Ovary (tissue), 9 donors: ENCODE data around the gene GOLT1A. TPM values are rescaled to one million over a fixed set of nuclear protein-coding genes. Genes with fewer than 3 reads are reported as not detected.

Experiments used
- DNase-seq, 5 donors: peaks; one replicate each; pipeline ENCODE4 v3.0.0-alpha.2; 2019 to 2020
- H3K27ac ChIP-seq, 2 donors: fragments of 200-600 bp; one replicate each; pipeline versions ENCODE4 v1.5.1 to v1.8.0; 2019 to 2022
- H3K27me3 ChIP-seq: fragments of 200-600 bp; one replicate; pipeline ENCODE4 v1.8.0; 2022
- H3K36me3 ChIP-seq: fragments of 200-600 bp; sonication (generic); one replicate; pipeline ENCODE4 v1.5.1; 2019
- H3K4me1 ChIP-seq: one replicate; pipeline ENCODE4 v1.8.1; 2013; ENCODE audit warnings: mild to moderate bottlenecking, moderate library complexity; ENCODE audit not compliant: insufficient read depth
- H3K4me3 ChIP-seq: fragments of 200-600 bp; sonication (generic); one replicate; pipeline ENCODE4 v1.5.1; 2017
- H3K9me3 ChIP-seq, 2 donors: fragments of 200-600 bp in 1 of 2; sonication (generic) in 1 of 2; one replicate each; pipeline versions ENCODE4 v1.5.1 to v1.8.1; 2013 to 2019; ENCODE audit warnings: mild to moderate bottlenecking in 1 of 2, moderate library complexity in 1 of 2
- EP300 ChIP-seq: sonication (generic); formaldehyde crosslinking; IDR thresholded peaks from one replicate; pipeline ENCODE4 v1.6.1; 2017; ENCODE audit warnings: antibody characterized with exemption
- POLR2A ChIP-seq: fragments of 450-650 bp; IDR thresholded peaks from one replicate; pipeline ENCODE4 v1.6.1; 2017; ENCODE audit warnings: antibody characterized with exemption, mild to moderate bottlenecking, moderate library complexity
- WGBS, 3 donors: extraction: QIAGEN DNeasy Blood & Tissue Kit in 1 of 3; methylation state at CpG; one replicate each; pipeline versions ENCODE4 v1.1.5 to v1.1.7; 2013 to 2017; 5-methylcytosine and 5-hydroxymethylcytosine counted together
- intact Hi-C, 4 donors: fragments of 100-400 bp; cut with DNase I; formaldehyde crosslinking; loops; one replicate each; pipeline versions ENCODE4 v1.11.0 to v1.15.1; 2022 to 2023
- polyA plus RNA-seq, 2 donors: library from polyadenylated mRNA; stranded (reverse); fragments of 200-250 nt in 1 of 2; fragments of 350-450 nt in 1 of 2; fragmentation: Illumina TruSeq in 1 of 2; extraction: RNeasy Lipid Tissue Mini Kit (QIAGEN cat#74804) in 1 of 2; gene quantifications; one replicate each; pipeline ENCODE4 v1.2.3, GENCODE V29; 2013 to 2014
- total RNA-seq, 7 donors: library from RNA; depleted of rRNA in 2 of 7; stranded (reverse); fragments of >200 nt in 2 of 7; fragmentation: NEBNext Ultra II Directional in 3 of 7; extraction: Animal tissue kit (Norgen Biotek cat#: 25700) in 3 of 7; gene quantifications; one replicate each; pipeline versions ENCODE4 v1.1.0 to v1.2.4, GENCODE V29; 2016 to 2023
- TF ChIP-seq, protein P1 (sequence below), 3 donors: fragments of 450-650 bp in 2 of 3; fragments of 200-600 bp in 1 of 3; IDR thresholded peaks; one replicate each; pipeline versions ENCODE4 v1.5.1 to v1.8.0; 2016 to 2022; ENCODE audit warnings: antibody characterized with exemption in 3 of 3, mild to moderate bottlenecking in 1 of 3
- donor health status: DM: no; HTN: no; CAD: no; lungs with moderate emphysema.
- donor health status: DM: no; HTN: no; CAD: no.
- donor health status: Bipolar disorder and iron deficiency.
- donor health status: DM: yes; HTN: yes; CAD: no.
- donor health status: DM: no; HTN: no; CAD: no.
- donor health status: DM: yes; HTN: yes; CAD: no.

Gene GOLT1A
- total and polyA plus RNA-seq, 9 donors: 0.27 to 3.9 (median 0.41) TPM; not detected in 6

DNA sequence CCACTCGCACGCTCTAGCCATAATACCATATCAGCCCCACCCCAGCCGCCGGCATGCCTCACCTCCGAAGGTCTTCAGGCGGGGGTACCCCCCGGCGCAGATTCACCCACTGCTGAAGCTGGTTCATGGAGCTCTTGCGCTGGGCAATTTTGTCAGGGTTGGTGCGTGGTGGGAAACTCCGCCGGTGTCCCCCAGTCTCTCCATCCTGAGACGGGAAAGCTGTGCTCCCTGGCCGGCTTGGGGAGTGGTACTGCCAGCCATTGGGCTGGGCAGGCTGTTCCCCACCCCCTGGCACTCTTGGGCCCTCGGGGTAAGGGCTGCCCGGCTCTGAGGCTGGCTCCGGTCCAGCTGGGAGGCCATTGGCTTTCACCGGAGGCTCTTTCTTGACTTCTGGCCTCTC is 45.4 kb upstream of the GOLT1A start:
- no peak for DNase-seq
- H3K36me3 ChIP-seq: no peaks in the 10 kb centered on the region
- no peaks in the 10 kb centered on the region for H3K9me3 ChIP-seq
- intact Hi-C loops: loop anchor here in 1 of 4 donors (5.0 kb wide), 1 partner anchor 103 kb away; no protein-coding TSS in a partner anchor
- 91 to 93% (median 91%) methylated on average over 10 to 18 of the region's 18 CpGs for WGBS, 3 donors
- TF ChIP-seq, protein P1, sequence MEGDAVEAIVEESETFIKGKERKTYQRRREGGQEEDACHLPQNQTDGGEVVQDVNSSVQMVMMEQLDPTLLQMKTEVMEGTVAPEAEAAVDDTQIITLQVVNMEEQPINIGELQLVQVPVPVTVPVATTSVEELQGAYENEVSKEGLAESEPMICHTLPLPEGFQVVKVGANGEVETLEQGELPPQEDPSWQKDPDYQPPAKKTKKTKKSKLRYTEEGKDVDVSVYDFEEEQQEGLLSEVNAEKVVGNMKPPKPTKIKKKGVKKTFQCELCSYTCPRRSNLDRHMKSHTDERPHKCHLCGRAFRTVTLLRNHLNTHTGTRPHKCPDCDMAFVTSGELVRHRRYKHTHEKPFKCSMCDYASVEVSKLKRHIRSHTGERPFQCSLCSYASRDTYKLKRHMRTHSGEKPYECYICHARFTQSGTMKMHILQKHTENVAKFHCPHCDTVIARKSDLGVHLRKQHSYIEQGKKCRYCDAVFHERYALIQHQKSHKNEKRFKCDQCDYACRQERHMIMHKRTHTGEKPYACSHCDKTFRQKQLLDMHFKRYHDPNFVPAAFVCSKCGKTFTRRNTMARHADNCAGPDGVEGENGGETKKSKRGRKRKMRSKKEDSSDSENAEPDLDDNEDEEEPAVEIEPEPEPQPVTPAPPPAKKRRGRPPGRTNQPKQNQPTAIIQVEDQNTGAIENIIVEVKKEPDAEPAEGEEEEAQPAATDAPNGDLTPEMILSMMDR (IDR thresholded peaks at IDR 0.05): no peak
- TF ChIP-seq EP300 (no peak), POLR2A (no peak)
- no peaks in the 10 kb centered on the region for H3K27me3 ChIP-seq
- no peaks in the 10 kb centered on the region for H3K4me1 ChIP-seq
- no peak overlapping the region for H3K27ac ChIP-seq
- no peak overlapping the region for H3K4me3 ChIP-seq

DNA sequence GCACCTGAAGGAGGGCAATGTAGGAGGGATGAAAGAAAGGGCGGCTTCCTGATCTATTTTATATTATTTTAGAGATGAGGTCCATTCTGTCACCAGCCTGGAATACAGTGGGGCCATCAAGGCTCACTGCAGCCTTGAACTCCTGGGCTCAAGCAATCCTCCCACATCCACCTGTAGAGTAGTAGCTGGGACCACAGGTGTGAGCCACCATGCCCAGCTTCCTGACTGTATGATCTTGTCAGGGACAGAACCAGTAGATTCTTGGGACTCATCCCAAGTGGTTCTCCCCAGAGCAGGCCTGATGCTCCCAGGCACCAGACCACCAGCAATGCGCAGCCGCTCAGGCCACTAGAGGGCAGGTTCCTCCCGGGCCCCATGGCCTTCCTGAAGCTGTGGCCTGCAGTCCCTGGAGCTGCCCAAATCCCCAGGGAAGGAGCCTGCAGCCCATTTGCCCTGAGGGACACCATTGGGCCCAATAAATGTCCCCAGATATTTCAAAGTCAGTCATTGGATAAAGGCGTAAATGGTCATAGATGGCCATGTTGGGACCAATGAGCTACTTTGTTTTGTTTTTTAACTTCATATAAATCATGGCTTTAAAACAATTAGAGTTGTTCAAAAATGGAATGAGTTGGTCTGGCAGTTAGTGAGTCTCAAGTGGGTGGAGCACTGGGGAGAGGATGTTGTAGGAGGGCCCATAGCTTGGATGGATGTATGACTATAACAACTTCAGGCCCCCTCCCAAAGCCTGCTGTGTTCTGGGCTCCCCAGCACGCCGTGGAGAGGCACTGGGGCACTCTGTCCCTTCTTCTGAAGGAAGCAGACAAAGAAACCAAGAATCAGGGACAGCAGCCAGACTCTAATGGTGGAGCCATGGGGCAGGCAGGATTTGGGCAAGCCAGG is 44.7 kb upstream of the GOLT1A start:
- H3K4me1 ChIP-seq: no peaks in the 10 kb centered on the region
- no peak overlapping the region for H3K4me3 ChIP-seq
- no peak for TF ChIP-seq POLR2A
- TF ChIP-seq, protein P1 (IDR thresholded peaks at IDR 0.05): peak; percentile 44 to 64 (median 46)
- TF ChIP-seq EP300: no peak
- intact Hi-C loops: loop anchor here in 1 of 4 donors (5.0 kb wide), 1 partner anchor 104 kb away; no protein-coding TSS in a partner anchor
- DNase-seq: peak; percentile 57 to 75 (median 69)
- H3K27ac ChIP-seq: no peak overlapping the region
- H3K27me3 ChIP-seq: no peaks in the 10 kb centered on the region
- WGBS, 3 donors: 63 to 66% (median 64%) methylated on average over 7 of the region's 7 CpGs
- no peaks in the 10 kb centered on the region for H3K9me3 ChIP-seq
- H3K36me3 ChIP-seq: no peaks in the 10 kb centered on the region

GRCh38 chr1:204257446-204257845 is 43.7 kb upstream of the GOLT1A start:
- no peak for DNase-seq
- intact Hi-C loops: loop anchor here in 1 of 4 donors (5.0 kb wide), 1 partner anchor 105 kb away; no protein-coding TSS in a partner anchor
- Histone ChIP-seq H3K27ac (no peak overlapping the region), H3K9me3 (no peaks in the 10 kb centered on the region), H3K4me3 (no peak overlapping the region), H3K4me1 (no peaks in the 10 kb centered on the region), H3K27me3 (no peaks in the 10 kb centered on the region), H3K36me3 (no peaks in the 10 kb centered on the region)
- WGBS, 3 donors: 92 to 93% (median 93%) methylated on average over 24 of the region's 24 CpGs
- TF ChIP-seq EP300: no peak
- TF ChIP-seq POLR2A: no peak
- TF ChIP-seq, protein P1 (IDR thresholded peaks at IDR 0.05): no peak

GRCh38 chr1:204256531-204256930 is 42.7 kb upstream of the GOLT1A start:
- 69 to 77% (median 74%) methylated on average over 10 of the region's 10 CpGs for WGBS, 3 donors
- TF ChIP-seq, protein P1 (IDR thresholded peaks at IDR 0.05): no peak
- TF ChIP-seq POLR2A (no peak), EP300 (no peak)
- Histone ChIP-seq H3K4me3 (no peak overlapping the region), H3K9me3 (no peaks in the 10 kb centered on the region), H3K27me3 (no peaks in the 10 kb centered on the region), H3K36me3 (no peaks in the 10 kb centered on the region), H3K27ac (no peak overlapping the region), H3K4me1 (no peaks in the 10 kb centered on the region)
- intact Hi-C loops: loop anchor here in 1 of 4 donors (5.0 kb wide), 1 partner anchor 106 kb away; no protein-coding TSS in a partner anchor
- no peak for DNase-seq
